ENCODE measurements around the gene ABCC12.

GRCh38 chr16:48112600-48112999, 43.2 kb downstream of the ABCC12 start:
- TF ChIP-seq CTCF (IDR thresholded peaks at IDR 0.05), result no peak
- no peak for TF ChIP-seq EZH2phosphoT487 (IDR thresholded peaks at IDR 0.05)
- TF ChIP-seq EZH2 (IDR thresholded peaks at IDR 0.05), result no peak
